ENCODE data around the gene GFY. TPM values are rescaled to one million over a fixed set of nuclear protein-coding genes. Genes with fewer than 3 reads are reported as not detected.
"Not testable (repeated sequence)": the region's sequence is repeated elsewhere in the genome, so short reads cannot be mapped to it uniquely, and the experiment has no call there.

Gene GFY
- total RNA-seq, 4 donors from 2014 or later: not detected

DNA sequence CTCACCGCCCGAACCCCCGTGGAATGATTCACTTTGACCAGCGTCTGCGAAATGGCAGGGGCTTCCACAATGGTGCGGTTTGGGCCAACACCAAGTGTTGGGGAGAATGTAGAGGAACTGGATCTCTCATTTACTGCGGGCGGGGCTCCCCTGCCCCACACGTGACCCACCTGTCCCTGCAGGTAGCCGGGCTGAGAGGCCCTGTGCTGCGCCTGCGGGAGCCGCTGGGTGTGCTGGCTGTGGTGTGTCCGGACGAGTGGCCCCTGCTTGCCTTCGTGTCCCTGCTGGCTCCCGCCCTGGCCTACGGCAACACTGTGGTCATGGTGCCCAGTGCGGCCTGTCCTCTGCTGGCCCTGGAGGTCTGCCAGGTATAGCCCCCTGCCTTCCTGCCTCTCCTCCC is 43.0 kb downstream of the GFY start:
- H3K27ac ChIP-seq: peak overlapping the region in 3 of 4 donors; percentile 66 to 82 (median 82)
- H3K4me1 ChIP-seq: peaks cover 0 to 24% (median 8%) of the 10 kb centered on the region in 4 donors
- H3K36me3 ChIP-seq: peaks cover 0 to 56% (median 0%) of the 10 kb centered on the region in 3 donors
- H3K9me3 ChIP-seq: no peaks in the 10 kb centered on the region
- no peak overlapping the region for H3K4me3 ChIP-seq
- WGBS, 2 donors: 86 to 87% methylated on average over 11 to 12 of the region's 19 CpGs
- TF ChIP-seq, protein P1, sequence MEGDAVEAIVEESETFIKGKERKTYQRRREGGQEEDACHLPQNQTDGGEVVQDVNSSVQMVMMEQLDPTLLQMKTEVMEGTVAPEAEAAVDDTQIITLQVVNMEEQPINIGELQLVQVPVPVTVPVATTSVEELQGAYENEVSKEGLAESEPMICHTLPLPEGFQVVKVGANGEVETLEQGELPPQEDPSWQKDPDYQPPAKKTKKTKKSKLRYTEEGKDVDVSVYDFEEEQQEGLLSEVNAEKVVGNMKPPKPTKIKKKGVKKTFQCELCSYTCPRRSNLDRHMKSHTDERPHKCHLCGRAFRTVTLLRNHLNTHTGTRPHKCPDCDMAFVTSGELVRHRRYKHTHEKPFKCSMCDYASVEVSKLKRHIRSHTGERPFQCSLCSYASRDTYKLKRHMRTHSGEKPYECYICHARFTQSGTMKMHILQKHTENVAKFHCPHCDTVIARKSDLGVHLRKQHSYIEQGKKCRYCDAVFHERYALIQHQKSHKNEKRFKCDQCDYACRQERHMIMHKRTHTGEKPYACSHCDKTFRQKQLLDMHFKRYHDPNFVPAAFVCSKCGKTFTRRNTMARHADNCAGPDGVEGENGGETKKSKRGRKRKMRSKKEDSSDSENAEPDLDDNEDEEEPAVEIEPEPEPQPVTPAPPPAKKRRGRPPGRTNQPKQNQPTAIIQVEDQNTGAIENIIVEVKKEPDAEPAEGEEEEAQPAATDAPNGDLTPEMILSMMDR (IDR thresholded peaks at IDR 0.05): no peak
- TF ChIP-seq EP300 (IDR thresholded peaks at IDR 0.05) (no peak), POLR2A (IDR thresholded peaks at IDR 0.05) (no peak)
- no peaks in the 10 kb centered on the region for H3K27me3 ChIP-seq
- DNase-seq (ENCODE audit: low spot score in 2 of 2): no peak

DNA sequence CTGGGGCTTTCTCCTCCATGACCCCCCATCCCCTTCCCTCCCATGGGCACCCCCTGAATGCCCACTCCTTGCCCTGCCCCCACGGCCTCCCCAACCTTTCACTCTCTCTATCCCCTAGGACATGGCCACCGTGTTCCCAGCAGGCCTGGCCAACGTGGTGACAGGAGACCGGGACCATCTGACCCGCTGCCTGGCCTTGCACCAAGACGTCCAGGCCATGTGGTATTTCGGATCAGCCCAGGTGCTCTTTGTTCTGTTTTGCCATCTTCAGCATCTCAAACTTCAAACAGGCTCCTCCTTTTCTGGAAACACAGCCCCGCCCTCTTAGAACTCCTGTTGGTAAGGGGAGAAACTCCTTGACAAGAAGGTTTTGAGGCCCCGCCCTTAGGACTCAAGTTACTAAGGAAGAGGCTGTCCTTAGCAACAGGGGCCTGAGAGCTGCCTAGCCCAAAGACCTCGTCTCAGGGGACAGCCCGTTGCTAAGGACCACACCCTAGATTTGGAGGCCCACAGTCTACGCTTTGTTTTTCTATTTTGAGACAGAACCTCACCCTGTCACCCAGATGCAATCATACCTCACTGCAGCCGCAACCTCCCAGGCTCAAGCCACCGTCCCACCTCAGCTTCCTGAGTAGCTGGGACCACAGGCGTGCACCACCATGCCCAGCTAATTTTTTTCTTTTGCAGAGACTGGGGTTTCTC is 43.7 kb downstream of the GFY start:
- H3K36me3 ChIP-seq: peaks cover 0 to 52% (median 0%) of the 10 kb centered on the region in 3 donors
- peaks cover 0 to 31% (median 8%) of the 10 kb centered on the region in 4 donors for H3K4me1 ChIP-seq
- H3K27ac ChIP-seq: peak overlapping the region in 3 of 4 donors; percentile 66 to 82 (median 82)
- no peak overlapping the region for H3K4me3 ChIP-seq
- TF ChIP-seq POLR2A (IDR thresholded peaks at IDR 0.05) (no peak), EP300 (IDR thresholded peaks at IDR 0.05) (no peak)
- TF ChIP-seq, protein P1 (IDR thresholded peaks at IDR 0.05): no peak
- H3K9me3 ChIP-seq: no peaks in the 10 kb centered on the region
- WGBS, 2 donors: 57 to 58% methylated on average over 15 of the region's 15 CpGs
- DNase-seq (ENCODE audit: low spot score in 2 of 2): peak; percentile 75 to 77
- no peaks in the 10 kb centered on the region for H3K27me3 ChIP-seq

DNA sequence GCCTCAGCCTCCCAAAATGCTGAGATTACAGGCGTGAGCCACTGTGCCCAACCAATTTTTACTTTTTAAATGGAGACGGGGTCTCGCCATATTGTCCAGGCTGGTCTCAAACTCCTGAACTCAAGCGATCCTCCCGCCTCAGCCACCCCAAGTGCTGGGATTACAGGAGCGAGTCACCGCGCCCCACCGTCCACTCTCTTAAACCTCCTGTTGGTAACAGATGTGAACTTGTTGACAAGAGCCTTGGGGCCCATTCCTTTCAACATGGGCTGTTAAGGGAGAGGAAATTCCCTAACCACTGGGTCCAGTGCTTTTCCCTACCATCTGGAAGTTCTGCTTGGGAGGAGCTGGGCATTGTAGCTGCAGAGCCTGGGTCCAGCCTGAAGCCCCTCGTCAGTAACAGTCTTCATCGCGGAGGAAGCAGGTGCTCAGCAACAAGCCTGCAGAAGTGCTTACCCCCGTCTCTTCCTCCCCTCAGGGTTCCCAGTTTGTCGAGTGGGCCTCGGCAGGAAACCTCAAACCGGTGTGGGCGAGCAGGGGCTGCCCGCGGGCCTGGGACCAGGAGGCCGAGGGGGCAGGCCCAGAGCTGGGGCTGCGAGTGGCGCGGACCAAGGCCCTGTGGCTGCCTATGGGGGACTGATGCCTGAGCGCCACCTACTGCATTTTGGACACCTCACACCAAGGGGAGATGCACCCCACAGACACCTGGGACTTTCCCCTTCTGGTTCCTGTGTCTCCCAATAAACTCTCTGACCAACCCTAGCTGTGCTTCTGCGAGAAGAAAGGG is 44.8 kb downstream of the GFY start:
- Histone ChIP-seq H3K27me3 (no peaks in the 10 kb centered on the region), H3K4me1 (peaks cover 0 to 38% (median 13%) of the 10 kb centered on the region in 4 donors), H3K27ac (peak overlapping the region in 3 of 4 donors; percentile 66 to 82 (median 82)), H3K9me3 (no peaks in the 10 kb centered on the region), H3K4me3 (no peak overlapping the region), H3K36me3 (peaks cover 0 to 41% (median 0%) of the 10 kb centered on the region in 3 donors)
- 78 to 82% methylated on average over 22 to 25 of the region's 25 CpGs for WGBS, 2 donors
- TF ChIP-seq, protein P1 (IDR thresholded peaks at IDR 0.05): peak in 1 of 5 experiments; percentile 34
- TF ChIP-seq POLR2A (IDR thresholded peaks at IDR 0.05): no peak
- DNase-seq (ENCODE audit: low spot score in 2 of 2): no peak

DNA sequence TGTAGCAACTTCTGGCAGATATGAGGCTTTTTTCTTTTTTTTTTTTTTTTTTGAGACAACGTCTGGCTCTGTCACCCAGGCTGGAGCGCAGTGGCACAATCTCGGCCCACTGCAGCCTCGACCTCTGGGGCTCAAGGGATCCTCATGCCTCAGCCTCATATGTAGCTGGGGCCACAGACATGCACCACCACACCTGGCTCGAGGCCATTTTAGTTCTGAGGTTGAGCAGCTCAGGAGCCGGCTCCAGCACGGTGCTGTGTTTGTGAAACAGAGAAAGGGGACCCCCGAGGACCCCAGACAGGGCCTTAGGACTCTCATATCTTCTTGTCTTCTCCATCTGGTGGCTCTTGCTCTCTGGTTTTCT is 45.4 kb downstream of the GFY start:
- Histone ChIP-seq H3K27ac (peak overlapping the region in 1 of 4 donors; percentile 82), H3K9me3 (no peaks in the 10 kb centered on the region), H3K36me3 (peaks cover 0 to 35% (median 0%) of the 10 kb centered on the region in 3 donors), H3K27me3 (no peaks in the 10 kb centered on the region), H3K4me1 (peaks cover 0 to 44% (median 15%) of the 10 kb centered on the region in 4 donors), H3K4me3 (no peak overlapping the region)
- TF ChIP-seq, protein P1 (IDR thresholded peaks at IDR 0.05): no peak
- no peak for TF ChIP-seq POLR2A (IDR thresholded peaks at IDR 0.05)
- TF ChIP-seq EP300 (IDR thresholded peaks at IDR 0.05): no peak
- 72 to 76% methylated on average over 8 of the region's 8 CpGs for WGBS, 2 donors
- no peak for DNase-seq (ENCODE audit: low spot score in 2 of 2)

DNA sequence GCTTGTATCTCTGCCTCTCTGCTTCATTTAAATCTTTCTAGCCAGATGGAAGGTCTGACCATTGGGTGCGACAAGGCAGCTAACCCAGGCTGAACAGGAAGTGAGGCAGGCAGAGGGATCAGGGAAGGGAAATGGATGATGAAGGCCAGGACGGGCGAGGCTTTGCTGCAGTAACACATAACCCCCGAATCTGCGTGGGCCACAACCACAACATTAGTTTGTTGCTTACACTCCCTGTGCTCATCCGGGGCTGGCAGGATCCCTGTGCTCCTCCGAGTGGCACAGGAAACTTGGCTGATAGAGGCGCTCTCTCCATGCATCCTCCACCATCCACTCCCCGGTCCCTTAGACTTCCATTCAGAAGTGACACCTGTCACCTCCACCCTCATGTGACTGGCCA is 47.7 kb downstream of the GFY start:
- no peak overlapping the region for H3K27ac ChIP-seq
- no peaks in the 10 kb centered on the region for H3K9me3 ChIP-seq
- no peak overlapping the region for H3K4me3 ChIP-seq
- no peaks in the 10 kb centered on the region for H3K27me3 ChIP-seq
- H3K4me1 ChIP-seq: peaks cover 0 to 50% (median 15%) of the 10 kb centered on the region in 4 donors
- DNase-seq (ENCODE audit: low spot score in 2 of 2): no peak
- TF ChIP-seq POLR2A (IDR thresholded peaks at IDR 0.05) (no peak), EP300 (IDR thresholded peaks at IDR 0.05) (no peak)
- TF ChIP-seq, protein P1 (IDR thresholded peaks at IDR 0.05): no peak
- peaks cover 0 to 24% (median 0%) of the 10 kb centered on the region in 3 donors for H3K36me3 ChIP-seq
- WGBS, 2 donors: 78 to 83% methylated on average over 9 of the region's 9 CpGs

DNA sequence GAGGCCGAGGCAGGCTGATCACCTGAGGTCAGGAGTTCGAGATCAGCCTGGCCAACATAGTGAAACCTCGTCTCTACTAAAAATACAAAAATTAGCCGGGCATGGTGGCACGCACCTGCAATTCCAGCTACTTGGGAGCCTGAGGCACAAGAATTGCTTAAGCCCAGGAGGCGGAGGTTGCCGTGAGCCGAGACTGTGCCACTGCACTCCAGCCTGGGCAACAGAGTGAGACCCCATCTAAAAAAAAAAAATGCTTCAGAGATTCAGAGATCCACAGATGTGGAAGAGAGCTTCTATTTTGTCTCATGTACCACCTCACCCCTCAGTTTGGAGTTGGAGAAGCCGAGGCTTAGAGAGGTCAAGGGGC is 48.3 kb downstream of the GFY start:
- H3K27me3 ChIP-seq; DNase-seq (ENCODE audit: low spot score in 2 of 2); H3K9me3 ChIP-seq: not testable (repeated sequence)
- 71 to 74% methylated on average over 9 of the region's 9 CpGs for WGBS, 2 donors
- H3K27ac ChIP-seq: peak overlapping the region; percentile 77 to 94 (median 88)
- peak overlapping the region; percentile 63 to 95 (median 76) for H3K4me3 ChIP-seq
- peaks cover 0 to 20% (median 0%) of the 10 kb centered on the region in 3 donors for H3K36me3 ChIP-seq
- peaks cover 0 to 50% (median 14%) of the 10 kb centered on the region in 4 donors for H3K4me1 ChIP-seq

Measured in tibial nerve (tissue), 4 donors.